ENCODE results near the gene JADE1. TPM values are rescaled to one million over a fixed set of nuclear protein-coding genes. Genes with fewer than 3 reads are reported as not detected.

JADE1 gene
- total RNA-seq, 1 donor: 26.4 TPM

GRCh38 chr4:128770807-128771206 lies 38.7 kb upstream of the JADE1 start:
- DNase-seq (ENCODE audit: insufficient read length, low spot score, missing footprints): no peak
- no peaks in the 10 kb centered on the region for H3K36me3 ChIP-seq (ENCODE audit: insufficient read depth, low read length)

GRCh38 chr4:128775477-128775876 lies 34.0 kb upstream of the JADE1 start:
- Histone ChIP-seq H4K20me1 (ENCODE audit: insufficient read depth, low read length) (no peaks in the 10 kb centered on the region), H3K79me2 (ENCODE audit: insufficient read depth, low read length) (no peaks in the 10 kb centered on the region), H3K4me3 (ENCODE audit: insufficient read depth, low read length) (no peak overlapping the region), H3K27ac (ENCODE audit: low read depth, low read length) (no peak overlapping the region), H3K9me3 (ENCODE audit: low read depth, low read length) (no peaks in the 10 kb centered on the region), H3K4me1 (ENCODE audit: insufficient read depth, low read length) (peaks cover 12% of the 10 kb centered on the region), H3K27me3 (ENCODE audit: insufficient read depth, low read length) (no peaks in the 10 kb centered on the region), H3K36me3 (ENCODE audit: insufficient read depth, low read length) (no peaks in the 10 kb centered on the region), H3K4me2 (ENCODE audit: insufficient read depth, low read length) (no peak overlapping the region), H2AFZ (ENCODE audit: low read length) (no peak overlapping the region)
- no peak for TF ChIP-seq CTCF (IDR thresholded peaks at IDR 0.05; ENCODE audit: extremely low read depth, low read depth, low read length)
- DNase-seq (ENCODE audit: insufficient read length, low spot score, missing footprints): peak; percentile 10

More at GRCh38 chr4:128770807-128771206, 38.7 kb upstream of the JADE1 start:
- Histone ChIP-seq H3K4me2 (ENCODE audit: insufficient read depth, low read length) (no peak overlapping the region), H3K27ac (ENCODE audit: low read depth, low read length) (no peak overlapping the region), H3K79me2 (ENCODE audit: insufficient read depth, low read length) (no peaks in the 10 kb centered on the region), H4K20me1 (ENCODE audit: insufficient read depth, low read length) (no peaks in the 10 kb centered on the region), H2AFZ (ENCODE audit: low read length) (no peak overlapping the region), H3K27me3 (ENCODE audit: insufficient read depth, low read length) (no peaks in the 10 kb centered on the region), H3K4me1 (ENCODE audit: insufficient read depth, low read length) (no peaks in the 10 kb centered on the region), H3K4me3 (ENCODE audit: insufficient read depth, low read length) (no peak overlapping the region), H3K9me3 (ENCODE audit: low read depth, low read length) (no peaks in the 10 kb centered on the region)
- TF ChIP-seq CTCF (IDR thresholded peaks at IDR 0.05; ENCODE audit: extremely low read depth, low read depth, low read length): no peak

- Histone ChIP-seq H3K4me3 (ENCODE audit: insufficient read depth, low read length) (no peak overlapping the region), H3K27me3 (ENCODE audit: insufficient read depth, low read length) (no peaks in the 10 kb centered on the region), H4K20me1 (ENCODE audit: insufficient read depth, low read length) (no peaks in the 10 kb centered on the region), H3K9me3 (ENCODE audit: low read depth, low read length) (no peaks in the 10 kb centered on the region), H3K4me1 (ENCODE audit: insufficient read depth, low read length) (peaks cover 12% of the 10 kb centered on the region), H2AFZ (ENCODE audit: low read length) (no peak overlapping the region), H3K27ac (ENCODE audit: low read depth, low read length) (no peak overlapping the region), H3K4me2 (ENCODE audit: insufficient read depth, low read length) (no peak overlapping the region), H3K79me2 (ENCODE audit: insufficient read depth, low read length) (no peaks in the 10 kb centered on the region), H3K36me3 (ENCODE audit: insufficient read depth, low read length) (no peaks in the 10 kb centered on the region)
- peak; percentile 3 for DNase-seq (ENCODE audit: insufficient read length, low spot score, missing footprints)
- no peak for TF ChIP-seq CTCF (IDR thresholded peaks at IDR 0.05; ENCODE audit: extremely low read depth, low read depth, low read length)
Observed at GRCh38 chr4:128775916-128776315, 33.6 kb upstream of the JADE1 start.

- H4K20me1 ChIP-seq (ENCODE audit: insufficient read depth, low read length): no peaks in the 10 kb centered on the region
- no peak overlapping the region for H2AFZ ChIP-seq (ENCODE audit: low read length)
- peak overlapping the region; percentile 29 for H3K27ac ChIP-seq (ENCODE audit: low read depth, low read length)
- H3K4me1 ChIP-seq (ENCODE audit: insufficient read depth, low read length): peaks cover 12% of the 10 kb centered on the region
- H3K4me2 ChIP-seq (ENCODE audit: insufficient read depth, low read length): peak overlapping the region; percentile 53
- H3K27me3 ChIP-seq (ENCODE audit: insufficient read depth, low read length): no peaks in the 10 kb centered on the region
- DNase-seq (ENCODE audit: insufficient read length, low spot score, missing footprints): peak; percentile 89
- no peak for TF ChIP-seq CTCF (IDR thresholded peaks at IDR 0.05; ENCODE audit: extremely low read depth, low read depth, low read length)
- no peaks in the 10 kb centered on the region for H3K36me3 ChIP-seq (ENCODE audit: insufficient read depth, low read length)
- H3K4me3 ChIP-seq (ENCODE audit: insufficient read depth, low read length): no peak overlapping the region
- H3K9me3 ChIP-seq (ENCODE audit: low read depth, low read length): no peaks in the 10 kb centered on the region
- no peaks in the 10 kb centered on the region for H3K79me2 ChIP-seq (ENCODE audit: insufficient read depth, low read length)
Observed at GRCh38 chr4:128776794-128777216, 32.7 kb upstream of the JADE1 start.

Data from osteoblast (primary cell).